ENCODE data around the gene FMNL3. TPM values are rescaled to one million over a fixed set of nuclear protein-coding genes. Genes with fewer than 3 reads are reported as not detected.
A peak's percentile ranks its signal among the peaks of the same experiment; 100 is the strongest.
"Not testable (repeated sequence)": the region's sequence is repeated elsewhere in the genome, so short reads cannot be mapped to it uniquely, and the experiment has no call there.

FMNL3 gene
- total RNA-seq, 1 donor from 2014 or later: 70.0 TPM

GRCh38 chr12:49717800-49718199 lies 10.6 kb upstream of the FMNL3 start:
- not testable (repeated sequence) for DNase-seq (ENCODE audit: low read depth in 2 of 2)

DNA sequence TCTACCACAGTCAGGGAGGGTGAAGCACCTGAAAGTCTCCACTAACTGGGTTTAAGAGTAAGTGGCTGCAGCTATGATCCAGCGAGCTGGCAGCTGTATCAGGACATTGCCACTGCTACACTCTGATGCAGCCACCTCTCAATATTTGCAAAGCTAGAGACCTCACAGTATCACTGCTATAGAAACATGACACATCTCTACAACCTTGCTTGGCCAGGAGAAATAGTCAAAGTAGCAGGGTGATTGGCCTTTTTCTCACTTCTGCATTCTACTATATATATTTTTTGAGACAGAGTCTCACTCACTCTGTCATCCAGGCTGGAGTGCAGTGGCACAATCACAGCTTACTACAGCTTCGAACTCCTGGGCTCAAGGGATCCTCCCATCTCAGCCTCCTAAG lies 9.3 kb upstream of the FMNL3 start:
- no peak for DNase-seq (ENCODE audit: low read depth in 2 of 2)

DNA sequence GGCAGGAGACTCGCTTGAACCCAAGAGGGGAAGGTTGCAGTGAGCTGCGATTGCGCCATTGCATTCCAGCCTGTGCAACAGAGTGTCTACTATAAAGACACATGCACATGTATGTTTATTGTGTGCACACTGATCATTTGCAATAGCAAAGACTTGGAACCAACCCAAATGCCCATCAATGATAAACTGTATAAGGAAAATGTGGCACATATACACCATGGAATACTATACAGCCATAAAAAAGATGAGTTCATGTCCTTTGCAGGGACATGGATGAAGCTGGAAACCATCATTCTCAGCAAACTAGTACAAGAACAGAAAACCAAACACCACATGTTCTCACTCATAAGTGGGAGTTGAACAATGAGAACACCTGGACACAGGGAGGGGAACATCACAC lies 6.7 kb upstream of the FMNL3 start:
- DNase-seq (ENCODE audit: low read depth in 2 of 2): not testable (repeated sequence)

- no peak for DNase-seq (ENCODE audit: low read depth in 2 of 2)
Measured at GRCh38 chr12:49708851-49709250, 1.6 kb upstream of the FMNL3 start.

- no peak for DNase-seq (ENCODE audit: low read depth in 2 of 2)
Measured at GRCh38 chr12:49707812-49708147, 575 bp upstream of the FMNL3 start.

DNA sequence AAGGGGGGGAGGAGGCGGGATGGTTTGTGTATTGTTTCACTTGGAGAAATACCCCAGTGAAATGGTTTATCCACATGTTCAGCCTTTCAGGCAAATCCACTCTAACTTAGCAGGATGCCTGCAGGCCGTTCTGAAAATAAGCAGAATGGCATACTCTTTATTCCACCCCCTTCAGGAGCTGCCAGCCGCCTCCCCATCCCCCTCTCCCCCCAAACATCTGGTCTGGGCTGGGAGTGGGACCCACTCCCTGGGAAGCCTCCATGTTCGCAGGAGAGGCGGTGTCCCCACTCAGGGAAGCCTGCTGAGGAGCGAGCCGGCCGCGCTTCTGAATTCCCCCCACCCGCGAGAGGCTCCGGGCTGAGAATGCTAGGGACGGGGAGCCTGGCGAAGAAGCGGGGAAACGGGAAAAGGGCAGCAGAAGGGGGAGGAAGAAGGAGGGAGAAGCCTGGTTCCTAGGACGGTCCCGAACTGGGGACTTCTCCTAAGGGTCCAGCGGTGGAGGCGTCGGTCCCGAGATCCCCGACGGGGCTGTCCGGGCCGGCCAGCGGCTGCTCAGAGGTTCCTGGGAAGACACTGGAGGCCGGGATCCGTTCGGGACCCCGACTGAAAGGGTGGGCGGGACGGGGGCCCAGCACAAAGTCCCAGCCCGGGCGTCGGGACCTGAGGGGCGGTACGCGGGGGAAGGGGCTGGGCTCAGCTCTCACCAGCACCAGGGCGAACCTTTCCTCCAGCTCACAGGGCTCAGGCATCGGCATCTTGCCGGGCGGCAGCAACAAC lies 666 bp downstream of the FMNL3 start:
- peak in 1 of 2 donors; percentile 66 for DNase-seq (ENCODE audit: low read depth in 2 of 2)

GRCh38 chr12:49705479-49706134 lies 1.6 kb downstream of the FMNL3 start:
- DNase-seq (ENCODE audit: low read depth in 2 of 2): peak in 1 of 2 donors; percentile 91

- DNase-seq (ENCODE audit: low read depth in 2 of 2): peak in 1 of 2 donors; percentile 67
Measured at GRCh38 chr12:49703647-49704137, 3.5 kb downstream of the FMNL3 start.

GRCh38 chr12:49702676-49703215 lies 4.5 kb downstream of the FMNL3 start:
- DNase-seq (ENCODE audit: low read depth in 2 of 2): peak in 1 of 2 donors; percentile 13

GRCh38 chr12:49702009-49702408 lies 5.2 kb downstream of the FMNL3 start:
- no peak for DNase-seq (ENCODE audit: low read depth in 2 of 2)

- DNase-seq (ENCODE audit: low read depth in 2 of 2): peak in 1 of 2 donors; percentile 83
Measured at GRCh38 chr12:49698619-49699545, 8.3 kb downstream of the FMNL3 start.

DNA sequence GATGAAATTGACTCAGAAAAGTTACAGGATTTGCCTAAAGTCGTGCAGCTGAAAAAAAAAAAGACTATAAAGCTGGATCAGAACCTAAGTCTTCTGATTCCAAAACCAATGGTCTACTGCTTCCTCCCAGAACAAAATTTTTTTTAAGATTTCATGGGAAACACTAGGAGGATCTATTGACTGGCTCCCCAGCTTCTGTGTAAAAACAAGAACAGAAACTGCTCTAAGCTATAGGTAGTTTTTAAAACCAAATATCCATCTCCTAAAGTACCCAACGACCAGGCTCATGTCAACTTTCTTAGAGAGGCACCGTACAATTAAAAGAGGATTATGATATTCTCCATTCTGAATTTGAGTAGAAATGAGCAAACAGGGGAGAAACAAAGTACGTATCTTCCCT lies 9.4 kb downstream of the FMNL3 start:
- DNase-seq (ENCODE audit: low read depth in 2 of 2): no peak

- DNase-seq (ENCODE audit: low read depth in 2 of 2): no peak
Measured at GRCh38 chr12:49696723-49697122, 10.5 kb downstream of the FMNL3 start.

DNA sequence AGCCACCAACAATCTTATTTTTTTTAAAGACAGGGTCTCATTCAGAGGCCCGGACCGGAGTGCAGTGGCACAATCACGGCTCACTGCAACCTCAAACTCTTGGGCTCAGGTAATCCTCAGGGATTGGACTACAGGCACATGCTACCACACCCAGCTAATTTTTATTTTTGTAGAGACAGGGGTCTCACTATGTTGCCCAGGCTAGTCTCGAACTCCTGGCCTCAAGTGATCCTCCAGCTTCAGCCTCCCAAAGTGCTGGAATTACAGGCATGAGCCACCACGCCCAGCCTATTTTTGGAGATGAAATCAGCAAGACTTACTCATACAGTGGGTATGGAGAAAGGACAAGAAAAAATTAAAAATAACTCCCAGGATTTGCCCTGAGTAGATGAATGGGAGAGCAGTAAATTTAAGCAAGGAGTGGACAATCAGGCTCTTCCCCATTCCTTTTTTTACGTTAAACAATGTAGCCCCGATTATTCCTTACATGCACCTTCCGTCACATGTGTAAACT lies 13.2 kb downstream of the FMNL3 start:
- no peak for DNase-seq (ENCODE audit: low read depth in 2 of 2)

- no peak for DNase-seq (ENCODE audit: low read depth in 2 of 2)
Measured at GRCh38 chr12:49692851-49693250, 14.4 kb downstream of the FMNL3 start.

DNA sequence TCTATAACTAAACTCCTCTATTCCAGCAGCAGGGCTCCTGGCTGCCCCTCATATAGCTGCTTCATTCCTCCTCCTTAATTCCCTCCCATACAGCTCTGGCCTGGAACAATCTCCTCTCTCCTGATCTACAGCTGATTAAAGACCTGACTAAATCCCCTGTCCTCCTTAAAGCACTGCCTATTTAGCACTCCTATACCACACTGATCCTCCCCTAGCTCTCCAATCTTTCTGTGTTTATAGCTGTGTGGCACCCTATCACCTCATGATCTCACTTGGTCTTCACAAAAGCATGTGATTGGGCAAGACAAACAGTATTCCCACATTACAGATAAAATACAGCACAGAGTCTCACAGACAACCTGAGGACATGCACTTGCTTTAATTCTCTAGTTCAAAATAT lies 17.4 kb downstream of the FMNL3 start:
- no peak for DNase-seq (ENCODE audit: low read depth in 2 of 2)

- no peak for DNase-seq (ENCODE audit: low read depth in 2 of 2)
Measured at GRCh38 chr12:49689237-49689636, 18.0 kb downstream of the FMNL3 start.

DNA sequence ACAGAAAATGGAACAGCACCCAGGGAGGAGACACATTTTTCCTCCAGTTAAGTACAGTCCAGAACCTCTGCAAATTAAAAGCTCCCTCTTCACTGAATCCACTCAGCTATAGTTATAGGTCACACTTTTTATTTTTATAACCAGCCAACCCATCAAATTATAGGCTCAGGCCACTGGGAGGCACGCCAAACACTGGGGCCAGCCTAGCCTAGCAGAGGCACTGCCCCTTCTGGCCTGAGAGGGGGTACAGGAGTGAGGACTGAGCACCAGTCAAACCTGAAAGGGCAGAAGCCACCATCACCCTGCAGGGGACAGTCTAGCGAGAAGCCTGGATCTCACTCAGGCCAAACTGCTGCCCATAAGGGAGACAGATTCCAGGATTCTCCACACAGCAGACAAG lies 19.3 kb downstream of the FMNL3 start:
- DNase-seq (ENCODE audit: low read depth in 2 of 2): no peak

DNA sequence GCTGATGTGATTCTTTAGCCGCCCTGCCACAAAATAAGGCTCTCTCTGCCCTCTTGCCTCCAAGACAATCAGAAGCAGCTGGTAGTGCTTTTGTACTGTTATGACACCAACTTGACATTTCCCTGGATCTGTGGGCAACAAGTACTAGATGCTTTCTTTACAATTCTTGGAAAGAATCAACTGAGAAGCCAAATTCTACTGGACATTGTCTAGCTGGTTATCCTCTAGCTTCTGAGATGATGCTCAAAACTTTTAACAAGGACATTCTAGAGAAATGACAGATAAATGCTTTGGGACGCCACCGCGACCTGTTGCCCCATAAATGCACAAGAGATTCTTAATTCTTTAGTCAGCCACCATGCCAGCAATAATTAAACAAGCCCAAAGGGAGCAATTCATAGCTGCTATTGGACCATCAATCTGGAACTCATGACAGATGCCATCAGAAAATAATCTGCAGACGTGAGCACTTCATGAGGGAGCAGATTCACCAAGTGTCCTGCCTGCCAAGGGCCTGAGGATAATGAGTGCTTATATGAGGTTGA lies 22.8 kb downstream of the FMNL3 start:
- DNase-seq (ENCODE audit: low read depth in 2 of 2): no peak

GRCh38 chr12:49683599-49684309 lies 23.5 kb downstream of the FMNL3 start:
- DNase-seq (ENCODE audit: low read depth in 2 of 2): no peak

All from dermis microvascular lymphatic vessel endothelial cell (primary cell).